NT2/D1 (cell line): ENCODE results near the gene FSIP1.

Source experiments
- YY1 ChIP-seq: IDR thresholded peaks from 2 replicates; pipeline ENCODE4 v1.6.1; 2011; ENCODE audit not compliant: insufficient read length, insufficient read depth
- ZNF274 ChIP-seq: IDR thresholded peaks from 2 replicates; pipeline ENCODE4 v1.6.1; 2011; ENCODE audit warnings: mild to moderate bottlenecking, low read depth, low read length

DNA sequence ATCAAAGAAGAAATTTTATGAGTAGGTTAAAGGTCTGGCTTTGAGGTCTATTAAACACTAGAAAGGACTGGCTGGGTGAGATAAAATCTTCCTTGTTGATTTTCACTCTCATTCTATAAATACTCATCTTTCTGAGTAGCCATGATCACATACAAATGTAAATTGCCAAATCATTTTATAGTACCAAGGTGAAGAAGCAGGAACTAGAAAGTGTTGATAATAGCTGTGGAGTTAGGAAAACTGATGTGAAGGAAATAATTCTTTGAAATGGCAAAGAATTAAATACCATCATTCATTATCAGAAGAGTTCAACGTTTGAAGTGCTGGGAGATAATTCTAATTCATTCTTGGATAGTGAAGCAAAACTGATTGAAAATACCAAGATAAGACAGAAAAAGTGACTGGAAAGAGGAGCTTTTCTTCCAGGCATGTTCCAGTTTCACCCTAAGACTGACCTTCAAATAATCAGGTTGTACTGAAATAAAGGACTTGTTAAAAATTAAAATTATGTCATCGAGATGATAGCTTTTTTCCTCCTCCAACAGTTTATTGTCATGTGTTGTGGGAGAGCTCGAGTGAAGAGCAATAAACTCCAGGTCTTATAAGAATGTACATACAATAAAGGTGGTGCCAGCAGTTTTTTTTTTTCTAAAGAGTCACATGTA lies 184.3 kb downstream of the FSIP1 start:
- TF ChIP-seq ZNF274 (no peak), YY1 (no peak)
